ENCODE data around the gene DCTD. TPM values are rescaled to one million over a fixed set of nuclear protein-coding genes. Genes with fewer than 3 reads are reported as not detected.

DCTD gene
- total and polyA plus RNA-seq, 2 experiments from 2014 or later: 133 to 170 TPM

DNA sequence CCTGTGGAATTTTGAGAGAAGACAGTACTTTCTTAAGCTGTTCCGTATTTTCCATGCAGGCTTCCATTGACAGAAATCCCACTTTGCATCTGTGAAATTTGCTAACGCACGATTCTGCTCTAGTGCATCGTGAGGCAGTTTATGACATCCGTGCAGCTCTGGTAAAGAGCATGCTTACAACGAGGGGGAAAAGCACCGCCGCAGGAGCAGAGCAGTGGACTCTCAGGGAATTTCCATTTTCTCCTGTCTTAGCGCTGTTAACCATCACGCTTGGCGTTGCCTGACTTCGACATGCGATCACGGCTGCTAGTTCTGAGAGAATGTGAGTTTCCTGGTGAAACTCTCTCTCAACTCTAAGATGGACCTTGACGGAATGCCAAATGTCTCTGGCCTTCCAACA is 43.9 kb downstream of the DCTD start:
- H2AFZ ChIP-seq: no peak overlapping the region
- no peaks in the 10 kb centered on the region for H3F3A ChIP-seq (ENCODE audit: insufficient read depth)
- in situ Hi-C loops (cut with MboI): no loop called here
- H3K79me2 ChIP-seq (ENCODE audit: insufficient read depth): no peaks in the 10 kb centered on the region
- H4K20me1 ChIP-seq (ENCODE audit: insufficient read depth): no peaks in the 10 kb centered on the region
- H3K9me2 ChIP-seq (ENCODE audit: insufficient read depth): no peaks in the 10 kb centered on the region
- H3K4me2 ChIP-seq (ENCODE audit: unreplicated experiment): no peak overlapping the region
- H3K27ac ChIP-seq: no peak overlapping the region
- H3K4me1 ChIP-seq (ENCODE audit: insufficient read depth): no peaks in the 10 kb centered on the region
- H3K27me3 ChIP-seq (replicated peaks; ENCODE audit: insufficient read depth): no peaks in the 10 kb centered on the region
- H3K9ac ChIP-seq: no peak overlapping the region
- TF ChIP-seq EZH2phosphoT487 (IDR thresholded peaks at IDR 0.05; ENCODE audit: insufficient read depth, low read depth) (no peak), EZH2 (IDR thresholded peaks at IDR 0.05; ENCODE audit: insufficient read depth, poor library complexity, severe bottlenecking) (no peak)
- DNase-seq: no peak
- no peaks in the 10 kb centered on the region for H3K9me3 ChIP-seq (ENCODE audit: low read depth)
- no peaks in the 10 kb centered on the region for H3K36me3 ChIP-seq (ENCODE audit: low read depth)
- no peak overlapping the region for H3K4me3 ChIP-seq
- 96 to 98% methylated on average over 15 of the region's 15 CpGs for WGBS, 2 experiments (ENCODE audit: low coverage in 1 of 2, low lambda C conversion rate in 2 of 2, missing lambda C conversion rate in 2 of 2)

DNA sequence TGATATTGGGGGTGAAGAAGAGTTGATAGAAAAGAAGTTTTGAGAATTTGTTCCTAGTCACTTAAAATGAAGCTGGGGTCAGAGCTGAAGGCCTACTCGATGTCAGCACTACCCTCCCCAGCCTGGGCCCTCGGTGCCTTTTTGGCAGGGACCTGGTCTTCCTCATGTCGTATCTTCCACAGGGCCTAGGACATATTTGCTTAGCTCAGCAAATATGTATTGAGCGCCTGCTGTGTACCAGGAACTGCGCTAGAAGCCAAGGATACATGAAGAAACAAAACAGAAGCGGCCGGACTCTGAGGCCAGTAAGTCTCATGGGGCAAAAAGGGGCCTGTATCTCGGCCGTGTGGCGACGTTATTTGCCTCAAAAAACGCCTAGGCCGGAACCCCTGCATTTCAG is 44.3 kb downstream of the DCTD start:
- H3F3A ChIP-seq (ENCODE audit: insufficient read depth): no peaks in the 10 kb centered on the region
- H3K27ac ChIP-seq: no peak overlapping the region
- 91 to 93% methylated on average over 13 of the region's 13 CpGs for WGBS, 2 experiments (ENCODE audit: low coverage in 1 of 2, low lambda C conversion rate in 2 of 2, missing lambda C conversion rate in 2 of 2)
- H3K9me2 ChIP-seq (ENCODE audit: insufficient read depth): no peaks in the 10 kb centered on the region
- H3K36me3 ChIP-seq (ENCODE audit: low read depth): no peaks in the 10 kb centered on the region
- H3K9ac ChIP-seq: no peak overlapping the region
- H3K27me3 ChIP-seq (replicated peaks; ENCODE audit: insufficient read depth): no peaks in the 10 kb centered on the region
- H3K4me1 ChIP-seq (ENCODE audit: insufficient read depth): no peaks in the 10 kb centered on the region
- no peaks in the 10 kb centered on the region for H4K20me1 ChIP-seq (ENCODE audit: insufficient read depth)
- in situ Hi-C loops (cut with MboI): no loop called here
- no peaks in the 10 kb centered on the region for H3K79me2 ChIP-seq (ENCODE audit: insufficient read depth)
- no peak overlapping the region for H3K4me2 ChIP-seq (ENCODE audit: unreplicated experiment)
- no peak for DNase-seq
- H2AFZ ChIP-seq: no peak overlapping the region
- no peak overlapping the region for H3K4me3 ChIP-seq
- TF ChIP-seq EZH2 (IDR thresholded peaks at IDR 0.05; ENCODE audit: insufficient read depth, poor library complexity, severe bottlenecking) (no peak), EZH2phosphoT487 (IDR thresholded peaks at IDR 0.05; ENCODE audit: insufficient read depth, low read depth) (no peak)
- no peaks in the 10 kb centered on the region for H3K9me3 ChIP-seq (ENCODE audit: low read depth)

DNA sequence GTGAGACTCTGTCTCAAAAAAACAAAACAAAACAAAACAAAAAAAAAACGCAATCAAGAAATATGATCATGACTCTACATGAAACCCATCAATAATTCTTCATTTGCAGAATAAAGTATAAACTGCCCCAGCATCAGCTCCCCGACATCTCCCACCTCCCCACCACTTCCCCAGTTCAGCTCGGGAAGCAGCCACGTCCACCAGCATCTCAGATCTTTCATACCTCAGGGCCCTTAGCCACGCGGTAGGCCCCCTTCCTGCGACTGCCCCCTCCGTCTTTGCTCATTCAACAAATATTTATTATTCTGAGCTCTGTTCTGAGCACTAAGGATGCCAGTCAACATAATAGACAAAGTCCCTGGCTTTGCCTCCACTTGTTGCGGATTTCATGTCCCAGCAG is 45.6 kb downstream of the DCTD start:
- no peak overlapping the region for H3K4me2 ChIP-seq (ENCODE audit: unreplicated experiment)
- no peaks in the 10 kb centered on the region for H3K9me2 ChIP-seq (ENCODE audit: insufficient read depth)
- no peak overlapping the region for H3K4me3 ChIP-seq
- H3K27ac ChIP-seq: no peak overlapping the region
- no peaks in the 10 kb centered on the region for H3K79me2 ChIP-seq (ENCODE audit: insufficient read depth)
- H2AFZ ChIP-seq: no peak overlapping the region
- no peaks in the 10 kb centered on the region for H3K27me3 ChIP-seq (replicated peaks; ENCODE audit: insufficient read depth)
- no peaks in the 10 kb centered on the region for H3K36me3 ChIP-seq (ENCODE audit: low read depth)
- 87% methylated on average over 9 of the region's 9 CpGs for WGBS, 2 experiments (ENCODE audit: low coverage in 1 of 2, low lambda C conversion rate in 2 of 2, missing lambda C conversion rate in 2 of 2)
- no peak overlapping the region for H3K9ac ChIP-seq
- H4K20me1 ChIP-seq (ENCODE audit: insufficient read depth): no peaks in the 10 kb centered on the region
- no peaks in the 10 kb centered on the region for H3K4me1 ChIP-seq (ENCODE audit: insufficient read depth)
- in situ Hi-C loops (cut with MboI): no loop called here
- H3F3A ChIP-seq (ENCODE audit: insufficient read depth): no peaks in the 10 kb centered on the region
- no peak for TF ChIP-seq EZH2phosphoT487 (IDR thresholded peaks at IDR 0.05; ENCODE audit: insufficient read depth, low read depth)
- TF ChIP-seq EZH2 (IDR thresholded peaks at IDR 0.05; ENCODE audit: insufficient read depth, poor library complexity, severe bottlenecking): no peak
- H3K9me3 ChIP-seq (ENCODE audit: low read depth): no peaks in the 10 kb centered on the region
- no peak for DNase-seq

DNA sequence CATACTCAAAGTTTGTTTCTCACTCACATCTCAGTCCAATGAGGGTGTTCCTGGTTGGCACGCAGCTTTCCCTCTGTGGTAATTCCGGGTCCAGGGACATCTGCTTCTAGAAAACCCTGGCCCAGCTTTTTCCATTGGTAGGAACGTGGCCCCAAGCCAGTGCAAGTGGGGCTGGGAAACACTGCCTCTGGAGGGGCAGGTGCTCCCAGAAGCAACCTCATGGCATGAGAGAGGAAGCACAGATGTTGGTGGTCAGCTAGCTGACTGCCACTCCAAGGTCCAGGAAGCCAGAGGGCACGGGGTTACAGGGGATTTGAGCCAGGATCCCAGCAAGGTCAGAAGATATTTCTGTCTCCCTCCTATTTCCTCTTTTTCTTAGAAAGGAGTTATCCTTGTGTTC is 47.5 kb downstream of the DCTD start:
- H3K27me3 ChIP-seq (replicated peaks; ENCODE audit: insufficient read depth): no peaks in the 10 kb centered on the region
- no peak overlapping the region for H3K4me3 ChIP-seq
- H2AFZ ChIP-seq: no peak overlapping the region
- in situ Hi-C loops (cut with MboI): no loop called here
- H3K27ac ChIP-seq: no peak overlapping the region
- H3K4me1 ChIP-seq (ENCODE audit: insufficient read depth): 0 out of 2 replicates have a peak, but pooled peaks cover 6% of the 10 kb centered on the region
- H3K79me2 ChIP-seq (ENCODE audit: insufficient read depth): no peaks in the 10 kb centered on the region
- no peaks in the 10 kb centered on the region for H3F3A ChIP-seq (ENCODE audit: insufficient read depth)
- no peaks in the 10 kb centered on the region for H3K36me3 ChIP-seq (ENCODE audit: low read depth)
- no peak for DNase-seq
- H4K20me1 ChIP-seq (ENCODE audit: insufficient read depth): no peaks in the 10 kb centered on the region
- H3K9ac ChIP-seq: no peak overlapping the region
- 37 to 41% methylated on average over 4 of the region's 4 CpGs for WGBS, 2 experiments (ENCODE audit: low coverage in 1 of 2, low lambda C conversion rate in 2 of 2, missing lambda C conversion rate in 2 of 2)
- no peak overlapping the region for H3K4me2 ChIP-seq (ENCODE audit: unreplicated experiment)
- no peaks in the 10 kb centered on the region for H3K9me2 ChIP-seq (ENCODE audit: insufficient read depth)
- no peaks in the 10 kb centered on the region for H3K9me3 ChIP-seq (ENCODE audit: low read depth)
- TF ChIP-seq EZH2 (IDR thresholded peaks at IDR 0.05; ENCODE audit: insufficient read depth, poor library complexity, severe bottlenecking) (no peak), EZH2phosphoT487 (IDR thresholded peaks at IDR 0.05; ENCODE audit: insufficient read depth, low read depth) (no peak)

DNA sequence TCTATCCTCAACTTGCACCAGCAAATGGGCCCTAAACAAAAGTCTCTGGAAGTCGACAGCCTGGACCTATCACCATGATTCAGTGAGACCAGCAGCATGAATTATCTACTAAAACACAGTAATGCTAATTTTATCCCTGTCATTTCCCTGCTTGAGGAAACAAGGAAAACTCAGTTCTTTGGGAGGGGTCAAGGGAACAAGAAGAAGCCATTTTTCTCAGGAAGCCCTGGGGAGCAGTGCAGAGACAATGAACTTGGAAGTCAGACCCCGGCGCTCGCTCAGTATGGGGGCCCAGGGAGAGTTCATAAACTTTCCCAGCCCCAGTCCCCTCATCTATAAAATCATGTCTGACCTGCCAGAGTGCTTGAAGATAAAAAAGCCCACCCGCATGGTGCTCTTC is 50.4 kb downstream of the DCTD start:
- Histone ChIP-seq H3K9me2 (ENCODE audit: insufficient read depth) (no peaks in the 10 kb centered on the region), H3K36me3 (ENCODE audit: low read depth) (no peaks in the 10 kb centered on the region), H3F3A (ENCODE audit: insufficient read depth) (no peaks in the 10 kb centered on the region), H3K4me1 (ENCODE audit: insufficient read depth) (0 out of 2 replicates have a peak, but pooled peaks cover 6% of the 10 kb centered on the region), H4K20me1 (ENCODE audit: insufficient read depth) (no peaks in the 10 kb centered on the region), H3K9ac (no peak overlapping the region), H3K27me3 (replicated peaks; ENCODE audit: insufficient read depth) (no peaks in the 10 kb centered on the region), H3K4me3 (no peak overlapping the region), H3K9me3 (ENCODE audit: low read depth) (no peaks in the 10 kb centered on the region), H3K27ac (no peak overlapping the region), H3K4me2 (ENCODE audit: unreplicated experiment) (no peak overlapping the region), H2AFZ (no peak overlapping the region), H3K79me2 (ENCODE audit: insufficient read depth) (no peaks in the 10 kb centered on the region)
- WGBS, 2 experiments (ENCODE audit: low coverage in 1 of 2, low lambda C conversion rate in 2 of 2, missing lambda C conversion rate in 2 of 2): 72 to 80% methylated on average over 5 of the region's 5 CpGs
- in situ Hi-C loops (cut with MboI): no loop called here
- TF ChIP-seq EZH2 (IDR thresholded peaks at IDR 0.05; ENCODE audit: insufficient read depth, poor library complexity, severe bottlenecking) (no peak), EZH2phosphoT487 (IDR thresholded peaks at IDR 0.05; ENCODE audit: insufficient read depth, low read depth) (no peak)
- no peak for DNase-seq
